HG03354 (cell line): Measurements from ENCODE around the gene CCDC120.

Source experiments
- ATAC-seq: cut with Tn5 transposase; IDR thresholded peaks from one replicate; pipeline ENCODE4 v1.9.1; 2021; ENCODE audit warnings: mild to moderate bottlenecking; ENCODE audit not compliant: unreplicated experiment, poor library complexity, severe bottlenecking

CCDC120 gene

GRCh38 chrX:49061490-49061889 is 2.7 kb downstream of the CCDC120 start:
- no peak for ATAC-seq

GRCh38 chrX:49061916-49062315 is 3.1 kb downstream of the CCDC120 start:
- no peak for ATAC-seq

- ATAC-seq, result no peak
Observed at GRCh38 chrX:49063715-49064114, 4.9 kb downstream of the CCDC120 start.

- no peak for ATAC-seq
Observed at GRCh38 chrX:49064303-49064702, 5.5 kb downstream of the CCDC120 start.

- no peak for ATAC-seq
Observed at GRCh38 chrX:49064735-49065134, 5.9 kb downstream of the CCDC120 start.

- ATAC-seq, result no peak
Observed at GRCh38 chrX:49066278-49066677, 7.5 kb downstream of the CCDC120 start.

GRCh38 chrX:49066690-49067089 is 7.9 kb downstream of the CCDC120 start:
- no peak for ATAC-seq

GRCh38 chrX:49067285-49068120 is 8.7 kb downstream of the CCDC120 start:
- no peak for ATAC-seq

GRCh38 chrX:49069038-49069437 is 10.2 kb downstream of the CCDC120 start:
- ATAC-seq, result no peak

- no peak for ATAC-seq
Observed at GRCh38 chrX:49070988-49071387, 12.2 kb downstream of the CCDC120 start.

- no peak for ATAC-seq
Observed at GRCh38 chrX:49071877-49072711, 13.3 kb downstream of the CCDC120 start.

GRCh38 chrX:49072712-49073095 is 13.9 kb downstream of the CCDC120 start:
- no peak for ATAC-seq

- peak; percentile 92 for ATAC-seq
Observed at GRCh38 chrX:49073601-49074575, 15.1 kb downstream of the CCDC120 start, which contains the start of gene PRAF2. TSS of gene PRAF2 (minus strand) at chrX:49074002. CDS start at chrX:49073987, 15 bp downstream.

GRCh38 chrX:49075347-49075746 is 16.5 kb downstream of the CCDC120 start:
- no peak for ATAC-seq

- ATAC-seq, result no peak
Observed at GRCh38 chrX:49077941-49078340, 19.1 kb downstream of the CCDC120 start.

GRCh38 chrX:49079489-49080428 is 21.0 kb downstream of the CCDC120 start, which contains the start of gene WDR45:
TSS of gene WDR45 (minus strand) at chrX:49079887. CDS start at chrX:49078095, 1,792 bp downstream.
- peak; percentile 77 for ATAC-seq

- ATAC-seq, result no peak
Observed at GRCh38 chrX:49082271-49082871, 23.6 kb downstream of the CCDC120 start.

- ATAC-seq, result no peak
Observed at GRCh38 chrX:49089553-49089952, 30.8 kb downstream of the CCDC120 start.
